Measurements from ENCODE around the gene PROK2. TPM values are rescaled to one million over a fixed set of nuclear protein-coding genes. Genes with fewer than 3 reads are reported as not detected.

PROK2 gene, protein sequence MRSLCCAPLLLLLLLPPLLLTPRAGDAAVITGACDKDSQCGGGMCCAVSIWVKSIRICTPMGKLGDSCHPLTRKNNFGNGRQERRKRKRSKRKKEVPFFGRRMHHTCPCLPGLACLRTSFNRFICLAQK
- total RNA-seq (2022; extraction: Qiagen RNA extraction) = not detected in 5 replicates

DNA sequence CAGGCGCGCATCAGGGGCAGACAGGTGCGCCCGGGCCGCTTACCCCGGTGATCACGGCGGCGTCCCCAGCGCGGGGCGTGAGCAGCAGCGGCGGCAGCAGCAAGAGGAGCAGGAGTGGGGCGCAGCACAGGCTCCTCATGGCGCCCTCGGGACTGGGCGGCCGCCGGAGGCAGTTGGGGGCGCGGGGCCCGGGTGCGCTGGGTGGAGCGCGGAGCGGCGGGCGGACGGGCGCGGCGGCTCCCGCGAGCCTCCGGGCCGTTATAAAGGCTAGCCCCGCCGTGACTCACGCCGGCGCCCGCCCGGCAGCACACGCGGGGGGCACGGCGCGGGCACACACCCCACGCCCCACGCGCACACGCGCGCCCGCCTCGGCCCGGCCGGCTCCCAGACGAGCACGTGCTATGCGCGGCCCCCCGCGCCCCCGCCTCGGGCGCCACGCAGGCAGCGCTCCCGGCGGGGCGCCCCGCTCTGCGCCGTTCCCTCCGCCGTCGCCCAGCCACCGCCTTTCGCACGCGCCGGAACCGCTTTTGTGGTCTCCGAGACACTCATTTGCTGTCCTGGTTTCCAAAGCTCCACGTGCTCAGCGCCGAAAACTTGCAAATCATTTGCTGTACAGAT is at the start of gene PROK2:
Gene PROK2 (minus strand): TSS at position 235 of the 618 bp plus-strand sequence. CDS start 96 bp downstream, at position 139.

GRCh38 chr3:71753701-71754609 is 31.0 kb downstream of the PROK2 start, which contains the start of gene GPR27:
TSS of gene GPR27 (plus strand) at chr3:71753855. CDS start at chr3:71754050, 195 bp downstream.

DNA sequence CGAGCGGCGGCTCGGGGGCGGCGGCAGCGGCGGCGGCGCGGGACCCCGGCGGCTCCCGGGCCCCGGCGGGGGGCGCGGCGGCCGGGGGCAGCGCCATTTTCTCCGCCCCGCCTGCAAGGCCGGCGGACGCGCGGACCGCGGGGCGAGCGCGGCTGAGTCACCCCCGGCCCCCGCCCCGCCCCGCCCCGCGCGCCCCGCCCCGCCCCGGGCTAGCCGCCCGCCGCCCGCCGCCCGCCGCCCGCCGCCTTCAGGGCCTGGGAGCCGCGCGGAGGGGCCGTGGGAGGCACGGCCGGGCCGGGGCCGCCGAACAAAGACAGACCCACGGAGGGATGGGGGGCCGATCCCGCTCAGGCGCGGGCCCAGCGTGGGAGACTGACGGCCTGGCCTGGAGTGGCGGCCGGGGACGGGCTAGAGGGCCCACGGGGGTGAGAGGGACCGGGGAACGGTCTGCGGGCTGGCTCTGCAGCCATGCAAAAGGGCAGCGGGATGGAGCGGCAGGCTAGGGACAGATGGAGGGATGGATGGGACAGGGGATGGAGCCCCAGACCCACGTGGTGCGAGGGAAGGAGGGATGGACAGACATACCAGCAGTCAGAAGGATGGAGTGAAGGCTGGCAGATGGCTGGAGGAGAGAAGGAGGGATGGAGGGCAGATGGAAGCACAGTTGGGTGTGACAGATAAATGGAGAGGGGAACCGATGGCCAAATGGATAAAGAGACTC is 59.5 kb downstream of the PROK2 start, which contains the start of gene EIF4E3:
Gene EIF4E3 (minus strand): TSS at position 132 of the 721 bp plus-strand sequence. CDS start 35 bp downstream, at position 97.

Other genes with a start within 250 kb of the PROK2 start
- gene FOXP1, start 201.4 kb downstream of the PROK2 start, total RNA-seq (2022; extraction: Qiagen RNA extraction) = 6.8 to 9.9 TPM (median 9.2 TPM) in 5 replicates
- gene EIF4E3, start 59.7 kb downstream of the PROK2 start, total RNA-seq (2022; extraction: Qiagen RNA extraction) = 3.3 to 4.6 TPM (median 3.5 TPM) in 5 replicates
- 2.2 to 3.3 TPM (median 3.0 TPM) in 5 replicates for gene GPR27, start 31.3 kb downstream of the PROK2 start, total RNA-seq (2022; extraction: Qiagen RNA extraction)